ENCODE results near the gene CENPA.
"Not testable (repeated sequence)": the region's sequence is repeated elsewhere in the genome, so short reads cannot be mapped to it uniquely, and the experiment has no call there.

CENPA gene

DNA sequence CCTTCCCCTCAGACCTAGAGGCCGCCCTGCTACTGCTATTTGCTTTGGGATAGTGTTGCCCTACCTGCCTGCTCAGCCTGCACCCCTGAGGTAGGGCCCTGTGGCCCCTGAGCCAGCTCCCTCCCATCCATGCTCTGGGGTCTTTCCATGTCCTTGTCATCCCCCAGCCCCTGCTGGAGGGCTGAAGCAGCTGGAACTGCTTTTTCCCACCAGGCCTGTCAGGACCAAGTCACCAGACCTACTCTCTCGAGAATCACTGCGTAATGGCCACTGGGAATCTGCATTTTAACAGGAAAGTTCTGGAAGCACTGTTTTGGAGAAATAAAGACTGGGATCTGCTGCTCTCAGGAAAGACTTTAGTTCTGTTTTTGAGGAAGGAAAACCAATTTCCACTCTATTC, 42.0 kb upstream of the CENPA start:
- DNase-seq (ENCODE audit: extremely low read depth, low read depth): no peak
- TF ChIP-seq, protein P1, sequence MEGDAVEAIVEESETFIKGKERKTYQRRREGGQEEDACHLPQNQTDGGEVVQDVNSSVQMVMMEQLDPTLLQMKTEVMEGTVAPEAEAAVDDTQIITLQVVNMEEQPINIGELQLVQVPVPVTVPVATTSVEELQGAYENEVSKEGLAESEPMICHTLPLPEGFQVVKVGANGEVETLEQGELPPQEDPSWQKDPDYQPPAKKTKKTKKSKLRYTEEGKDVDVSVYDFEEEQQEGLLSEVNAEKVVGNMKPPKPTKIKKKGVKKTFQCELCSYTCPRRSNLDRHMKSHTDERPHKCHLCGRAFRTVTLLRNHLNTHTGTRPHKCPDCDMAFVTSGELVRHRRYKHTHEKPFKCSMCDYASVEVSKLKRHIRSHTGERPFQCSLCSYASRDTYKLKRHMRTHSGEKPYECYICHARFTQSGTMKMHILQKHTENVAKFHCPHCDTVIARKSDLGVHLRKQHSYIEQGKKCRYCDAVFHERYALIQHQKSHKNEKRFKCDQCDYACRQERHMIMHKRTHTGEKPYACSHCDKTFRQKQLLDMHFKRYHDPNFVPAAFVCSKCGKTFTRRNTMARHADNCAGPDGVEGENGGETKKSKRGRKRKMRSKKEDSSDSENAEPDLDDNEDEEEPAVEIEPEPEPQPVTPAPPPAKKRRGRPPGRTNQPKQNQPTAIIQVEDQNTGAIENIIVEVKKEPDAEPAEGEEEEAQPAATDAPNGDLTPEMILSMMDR (IDR thresholded peaks at IDR 0.05; ENCODE audit: low read depth, low read length): no peak

DNA sequence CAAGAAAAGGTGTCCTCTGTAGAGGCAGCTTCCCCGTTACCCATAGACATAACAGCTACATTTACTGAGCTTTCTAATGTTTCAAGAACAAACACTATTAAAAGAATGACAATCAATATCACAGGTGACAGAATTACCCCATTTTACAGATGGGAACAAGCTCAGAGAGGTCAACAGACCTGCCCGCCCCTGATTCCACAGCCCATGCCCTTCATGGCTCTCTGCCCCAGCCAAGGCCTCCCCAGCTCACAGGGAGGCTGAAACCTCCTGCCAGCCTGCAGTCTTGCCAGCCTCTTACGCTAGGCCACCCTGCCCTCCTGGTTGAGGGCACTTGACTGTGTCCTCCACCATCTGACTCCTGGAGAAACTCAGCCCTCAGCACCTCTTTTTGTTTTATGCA, 40.9 kb upstream of the CENPA start:
- TF ChIP-seq, protein P1 (IDR thresholded peaks at IDR 0.05; ENCODE audit: low read depth, low read length): no peak
- DNase-seq (ENCODE audit: extremely low read depth, low read depth): no peak

DNA sequence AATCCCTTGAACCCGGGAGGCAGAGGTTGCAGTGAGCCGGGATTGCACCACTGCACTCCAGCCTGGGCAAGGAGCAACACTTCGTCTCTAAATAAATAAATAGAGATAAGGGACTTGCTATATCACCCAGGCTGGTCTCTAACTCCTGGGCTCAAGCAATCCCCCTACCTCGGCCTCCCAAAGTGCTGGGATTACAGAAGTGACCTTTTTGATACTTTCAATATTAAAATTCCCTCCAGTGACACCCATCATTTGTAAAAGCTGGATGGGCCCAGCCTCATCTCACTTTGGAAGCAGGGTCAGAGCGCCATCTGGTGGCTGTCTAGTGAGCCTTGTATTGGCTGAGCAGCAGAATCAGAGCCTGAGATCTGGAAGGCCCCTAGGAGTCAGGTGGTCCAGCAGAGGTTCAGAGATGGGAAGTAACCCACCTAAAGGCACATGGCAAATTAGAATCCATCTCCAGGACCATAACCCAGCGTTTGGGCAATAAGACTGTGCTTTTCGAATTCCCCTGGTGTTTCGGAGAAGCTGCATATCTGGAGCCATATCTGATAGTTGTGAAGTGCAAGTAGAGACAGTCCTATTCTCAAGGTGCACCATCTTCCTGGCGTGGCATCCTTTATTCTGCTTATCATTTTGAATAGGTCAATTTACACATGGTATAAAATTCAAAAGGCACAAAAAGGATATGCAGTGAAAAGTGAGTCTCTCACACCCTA, 40.1 kb upstream of the CENPA start:
- TF ChIP-seq, protein P1 (IDR thresholded peaks at IDR 0.05; ENCODE audit: low read depth, low read length): peak; percentile 98

DNA sequence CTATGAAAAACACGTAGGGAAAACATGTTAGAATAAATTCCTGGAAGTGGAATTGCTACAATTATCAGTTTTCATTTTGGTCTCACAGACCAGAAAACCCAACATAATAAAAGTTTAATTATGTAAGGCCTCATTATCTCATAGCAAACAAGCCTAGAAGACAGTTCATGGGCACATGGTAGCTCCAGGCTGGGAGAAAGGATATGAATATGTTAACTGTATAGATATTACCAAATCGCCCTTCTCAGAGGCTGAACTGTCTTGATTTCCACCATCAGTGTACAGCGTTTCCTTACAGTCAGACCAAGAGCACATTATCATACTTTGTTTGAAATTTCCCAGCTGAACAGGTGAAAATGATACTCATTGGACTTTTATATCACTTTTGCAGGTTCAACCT, 38.9 kb upstream of the CENPA start:
- TF ChIP-seq, protein P1 (IDR thresholded peaks at IDR 0.05; ENCODE audit: low read depth, low read length): no peak
- DNase-seq (ENCODE audit: extremely low read depth, low read depth): no peak

More for the DNA sequence above, 40.1 kb upstream of the CENPA start:
- DNase-seq (ENCODE audit: extremely low read depth, low read depth): peak; percentile 58

DNA sequence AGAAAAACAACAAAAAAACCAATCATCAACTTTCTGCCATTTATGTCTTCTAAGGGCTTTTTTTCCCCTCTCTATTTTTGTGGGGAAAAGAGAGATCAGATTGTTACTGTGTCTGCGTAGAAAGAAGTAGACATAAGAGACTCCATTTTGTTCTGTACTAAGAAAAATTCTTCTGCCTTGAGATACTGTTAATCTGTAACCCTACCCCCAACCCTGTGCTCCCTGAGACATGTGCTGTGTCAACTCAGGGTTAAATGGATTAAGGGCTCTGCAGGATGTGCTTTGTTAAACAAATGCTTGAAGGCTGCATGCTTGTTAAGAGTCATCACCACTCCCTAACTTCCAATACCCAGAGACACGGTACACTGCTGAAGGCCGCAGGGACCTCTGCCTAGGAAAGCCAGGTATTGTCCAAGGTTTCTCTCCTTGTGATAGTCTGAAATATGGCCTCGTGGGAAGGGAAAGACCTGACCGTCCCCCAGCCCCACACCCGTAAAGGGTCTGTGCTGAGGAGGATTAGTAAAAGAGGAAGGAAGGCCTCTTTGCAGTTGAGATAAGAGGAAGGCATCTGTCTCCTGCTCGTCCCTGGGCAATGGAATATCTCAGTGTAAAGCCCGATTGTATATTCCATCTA, 36.0 kb upstream of the CENPA start:
- DNase-seq (ENCODE audit: extremely low read depth, low read depth): not testable (repeated sequence)

DNA sequence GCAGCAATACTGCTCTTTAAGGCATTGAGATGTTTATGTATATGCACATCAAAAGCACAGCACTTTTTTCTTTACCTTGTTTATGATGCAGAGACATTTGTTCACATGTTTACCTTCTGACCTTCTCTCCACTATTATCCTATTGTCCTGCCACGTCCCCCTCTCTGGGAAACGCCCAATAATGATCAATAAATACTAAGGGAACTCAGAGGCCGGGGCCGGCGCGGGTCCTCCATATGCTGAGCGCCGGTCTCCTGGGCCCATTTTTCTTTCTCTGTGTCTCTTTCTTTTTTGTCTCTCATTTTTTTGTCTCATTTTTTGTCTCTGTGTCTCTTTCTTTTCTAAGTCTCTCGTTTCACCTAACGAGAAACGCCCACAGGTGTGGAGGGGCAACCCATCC, 35.4 kb upstream of the CENPA start:
- not testable (repeated sequence) for DNase-seq (ENCODE audit: extremely low read depth, low read depth)

DNA sequence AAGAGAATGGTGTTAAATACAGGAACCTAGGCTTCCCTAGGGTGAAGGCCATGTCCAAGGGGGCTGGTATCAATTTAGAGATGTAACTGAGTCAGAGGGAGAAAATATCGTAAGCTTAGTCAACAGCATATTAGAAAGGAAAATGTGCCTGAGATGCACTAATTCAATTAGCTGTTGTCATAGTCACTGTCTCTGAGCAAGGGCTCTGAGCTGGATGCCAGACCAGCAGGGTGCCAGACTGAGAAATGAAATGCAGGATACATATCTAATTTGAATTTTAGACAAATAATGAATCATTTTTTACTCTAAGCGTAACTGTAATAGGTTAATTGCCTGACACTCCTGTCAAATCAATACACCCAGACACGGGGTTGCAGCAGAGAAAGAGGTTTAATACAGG, 33.2 kb upstream of the CENPA start:
- TF ChIP-seq, protein P1 (IDR thresholded peaks at IDR 0.05; ENCODE audit: low read depth, low read length): no peak
- DNase-seq (ENCODE audit: extremely low read depth, low read depth): no peak

DNA sequence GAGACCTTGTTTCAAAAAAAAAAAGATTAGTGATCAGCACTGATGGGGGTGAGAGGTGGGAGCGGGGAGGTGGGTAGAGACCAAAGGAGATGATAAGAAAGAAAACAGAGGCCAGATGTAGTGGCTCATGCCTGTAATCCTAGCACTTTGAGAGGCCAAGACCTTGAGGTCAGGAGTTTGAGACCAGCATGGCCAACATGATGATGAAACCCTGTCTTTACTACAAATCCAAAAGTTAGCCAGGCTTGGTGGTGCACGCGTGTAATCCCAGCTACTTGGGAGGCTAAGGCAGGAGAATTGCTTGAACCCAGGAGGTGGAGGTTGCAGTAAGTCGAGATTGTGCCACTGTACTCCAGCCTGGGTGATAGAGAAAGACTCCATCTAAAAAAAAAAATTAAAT, 31.3 kb upstream of the CENPA start:
- DNase-seq (ENCODE audit: extremely low read depth, low read depth): no peak
- TF ChIP-seq, protein P1 (IDR thresholded peaks at IDR 0.05; ENCODE audit: low read depth, low read length): no peak

Data from AG09319 (cell line).